WI38 (cell line): ENCODE data around the gene ZNF316.

Experiments used
- H3K4me3 ChIP-seq: 2 replicates; pipeline ENCODE4 v1.5.1; 2011; ENCODE audit warnings: low read depth, mild to moderate bottlenecking, control low read depth, low read length
- CTCF ChIP-seq: IDR thresholded peaks from 2 replicates; pipeline ENCODE4 v1.5.1; 2012; ENCODE audit warnings: low read depth, mild to moderate bottlenecking, control low read depth, low read length

ZNF316 gene

DNA sequence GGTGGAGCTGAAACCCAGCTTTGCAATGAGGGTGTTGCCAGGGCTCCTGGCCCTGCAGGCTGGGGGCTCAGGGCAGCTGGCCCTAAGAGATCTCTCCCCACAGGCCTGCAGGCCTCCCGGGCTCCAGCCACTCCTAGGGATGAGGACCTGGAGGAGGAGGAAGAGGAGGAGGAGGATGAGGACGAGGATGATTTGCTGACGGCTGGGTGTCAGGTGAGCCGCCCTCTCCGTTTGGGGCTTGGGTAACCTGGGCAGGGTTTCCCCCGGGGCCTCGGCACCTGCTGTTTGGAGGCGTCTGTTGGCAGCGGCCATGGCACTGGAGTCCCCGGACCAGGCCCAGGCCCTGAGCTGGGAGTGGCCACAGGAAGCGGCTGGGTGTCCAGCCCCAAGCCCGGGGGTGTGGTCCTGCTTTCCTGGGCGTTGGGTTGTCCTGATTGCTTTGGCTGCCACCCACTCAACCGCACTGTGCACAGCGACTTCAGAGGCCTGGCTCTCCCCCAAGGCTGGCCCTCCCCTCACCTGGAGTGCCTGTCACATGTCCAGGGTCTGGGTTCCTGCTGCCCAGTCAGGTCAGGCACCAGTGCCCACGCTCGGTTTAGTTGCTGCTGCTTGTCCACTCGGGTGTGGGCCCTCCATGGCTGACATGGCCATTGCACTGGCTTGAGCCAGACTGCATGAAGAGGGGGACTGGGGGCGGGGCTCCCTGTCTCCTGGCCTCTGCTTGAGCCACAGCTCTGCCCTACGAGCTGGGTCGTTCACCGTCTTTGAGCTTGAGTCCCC, 5.9 kb downstream of the ZNF316 start:
- no peak overlapping the region for H3K4me3 ChIP-seq

DNA sequence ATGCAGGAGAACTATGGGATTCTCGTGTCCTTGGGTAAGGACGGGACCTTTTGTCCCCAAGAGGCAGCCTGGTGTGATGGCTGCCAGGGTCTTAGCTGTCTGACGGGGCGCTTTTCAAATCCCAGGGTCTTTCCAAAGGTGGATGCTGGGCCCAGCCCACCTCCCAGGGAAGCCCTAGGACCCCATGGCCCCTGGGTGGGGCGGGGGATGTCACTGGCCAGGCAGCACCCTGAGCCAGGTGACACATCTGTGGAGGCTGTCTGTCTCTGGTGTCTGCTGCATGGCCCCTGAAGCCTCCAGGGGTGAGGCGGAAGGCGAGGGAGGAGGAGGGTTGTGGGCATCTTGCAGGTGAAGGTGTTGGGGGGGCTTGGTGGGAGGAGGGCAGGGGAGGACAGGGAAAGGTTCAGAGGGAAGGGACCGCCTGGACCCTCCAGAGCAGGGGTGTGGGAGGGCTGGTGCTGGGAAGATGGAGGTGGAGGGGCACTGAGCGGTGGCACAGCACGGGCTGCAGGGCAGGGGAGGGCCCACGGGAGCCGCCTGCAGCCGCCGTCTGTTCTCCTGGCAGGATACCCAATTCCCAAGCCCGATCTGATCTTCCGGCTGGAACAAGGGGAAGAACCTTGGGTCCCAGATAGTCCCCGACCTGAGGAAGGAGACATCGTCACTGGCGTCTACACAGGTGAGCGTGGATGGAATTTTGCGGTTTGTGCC, 7.0 kb downstream of the ZNF316 start:
- H3K4me3 ChIP-seq: no peak overlapping the region
- TF ChIP-seq CTCF: no peak

More for the DNA sequence above, 5.9 kb downstream of the ZNF316 start:
- no peak for TF ChIP-seq CTCF

- TF ChIP-seq CTCF: no peak
- no peak overlapping the region for H3K4me3 ChIP-seq
Observed at GRCh38 chr7:6644728-6645127, 7.6 kb downstream of the ZNF316 start.

DNA sequence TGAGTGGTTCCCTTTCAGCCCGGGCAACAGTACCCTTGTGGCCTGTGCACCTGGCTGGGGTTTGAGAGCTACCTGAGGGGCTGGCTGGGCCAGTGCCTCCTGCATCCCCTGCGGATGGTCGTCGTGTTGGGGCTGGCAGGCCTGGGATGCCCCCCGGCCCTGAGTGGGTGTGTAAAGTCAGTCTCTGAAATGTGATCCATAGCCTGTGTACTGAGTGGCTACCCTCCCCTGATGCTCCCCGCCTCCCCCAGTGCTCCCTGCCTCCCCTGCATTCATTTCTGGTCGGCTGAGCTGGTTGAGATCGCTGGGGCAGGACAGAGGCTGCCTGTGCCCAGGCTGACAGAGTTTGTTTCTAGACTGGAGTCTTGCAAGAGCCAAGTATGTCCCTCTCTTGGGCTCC, 9.3 kb downstream of the ZNF316 start:
- H3K4me3 ChIP-seq: no peak overlapping the region
- TF ChIP-seq CTCF: no peak

GRCh38 chr7:6647080-6647479, 10.0 kb downstream of the ZNF316 start:
- no peak overlapping the region for H3K4me3 ChIP-seq
- no peak for TF ChIP-seq CTCF

GRCh38 chr7:6647541-6647940, 10.4 kb downstream of the ZNF316 start:
- no peak for TF ChIP-seq CTCF
- no peak overlapping the region for H3K4me3 ChIP-seq
